ENCODE measurements around the gene RFT1. TPM values are rescaled to one million over a fixed set of nuclear protein-coding genes. Genes with fewer than 3 reads are reported as not detected.
A peak's percentile ranks its signal among the peaks of the same experiment; 100 is the strongest.

RFT1 gene
- total RNA-seq, 1 donor from 2014 or later = 15.5 TPM

- FAIRE-seq (no peak), DNase-seq (ENCODE audit: low read depth) (no peak)
- Histone ChIP-seq H3K4me3 (ENCODE audit: low read depth, low read length) (no peak overlapping the region), H3K27me3 (ENCODE audit: control insufficient read depth, insufficient read depth, low read length) (no peaks in the 10 kb centered on the region), H3K36me3 (ENCODE audit: control insufficient read depth, insufficient read depth, low read length) (peaks cover 1% of the 10 kb centered on the region)
- TF ChIP-seq CTCF (IDR thresholded peaks at IDR 0.05; ENCODE audit: insufficient read depth, low read length, severe bottlenecking) = no peak
These were observed 47.5 kb downstream of the RFT1 start for GRCh38 chr3:53082736-53083135.

GRCh38 chr3:53081318-53081717 lies 48.9 kb downstream of the RFT1 start:
- no peak overlapping the region for H3K4me3 ChIP-seq (ENCODE audit: low read depth, low read length)
- FAIRE-seq = no peak
- H3K27me3 ChIP-seq (ENCODE audit: control insufficient read depth, insufficient read depth, low read length) = no peaks in the 10 kb centered on the region
- peaks cover 1% of the 10 kb centered on the region for H3K36me3 ChIP-seq (ENCODE audit: control insufficient read depth, insufficient read depth, low read length)
- no peak for DNase-seq (ENCODE audit: low read depth)
- no peak for TF ChIP-seq CTCF (IDR thresholded peaks at IDR 0.05; ENCODE audit: insufficient read depth, low read length, severe bottlenecking)

- TF ChIP-seq CTCF (IDR thresholded peaks at IDR 0.05; ENCODE audit: insufficient read depth, low read length, severe bottlenecking) = no peak
- peaks cover 1% of the 10 kb centered on the region for H3K36me3 ChIP-seq (ENCODE audit: control insufficient read depth, insufficient read depth, low read length)
- H3K27me3 ChIP-seq (ENCODE audit: control insufficient read depth, insufficient read depth, low read length) = no peaks in the 10 kb centered on the region
- DNase-seq (ENCODE audit: low read depth) (no peak), FAIRE-seq (no peak)
- H3K4me3 ChIP-seq (ENCODE audit: low read depth, low read length) = no peak overlapping the region
These were observed 49.5 kb downstream of the RFT1 start for GRCh38 chr3:53080612-53081205.

GRCh38 chr3:53079791-53080555 lies 50.3 kb downstream of the RFT1 start:
- H3K4me3 ChIP-seq (ENCODE audit: low read depth, low read length) = no peak overlapping the region
- FAIRE-seq (peak; percentile 64), DNase-seq (ENCODE audit: low read depth) (no peak)
- no peak for TF ChIP-seq CTCF (IDR thresholded peaks at IDR 0.05; ENCODE audit: insufficient read depth, low read length, severe bottlenecking)
- no peaks in the 10 kb centered on the region for H3K27me3 ChIP-seq (ENCODE audit: control insufficient read depth, insufficient read depth, low read length)
- no peaks in the 10 kb centered on the region for H3K36me3 ChIP-seq (ENCODE audit: control insufficient read depth, insufficient read depth, low read length)

GRCh38 chr3:53079147-53079546 lies 51.1 kb downstream of the RFT1 start:
- DNase-seq (ENCODE audit: low read depth) (no peak), FAIRE-seq (no peak)
- no peaks in the 10 kb centered on the region for H3K36me3 ChIP-seq (ENCODE audit: control insufficient read depth, insufficient read depth, low read length)

More at GRCh38 chr3:53079147-53079546, 51.1 kb downstream of the RFT1 start:
- no peak for TF ChIP-seq CTCF (IDR thresholded peaks at IDR 0.05; ENCODE audit: insufficient read depth, low read length, severe bottlenecking)
- Histone ChIP-seq H3K4me3 (ENCODE audit: low read depth, low read length) (no peak overlapping the region), H3K27me3 (ENCODE audit: control insufficient read depth, insufficient read depth, low read length) (no peaks in the 10 kb centered on the region)
